Uterus (tissue), 2 donors: ENCODE measurements around the gene TOR2A.

Experiments
- CTCF ChIP-seq, 4 experiments: fragments of 200-600 bp in 2 of 4; fragments of 450-650 bp in 2 of 4; sonication (generic) in 2 of 4; IDR thresholded peaks; one replicate each; pipeline ENCODE4 v1.5.1; 2016 to 2019; ENCODE audit warnings: antibody characterized with exemption in 4 of 4, mild to moderate bottlenecking in 2 of 4, moderate library complexity in 1 of 4
- POLR2A ChIP-seq, 2 donors: fragments of 450-650 bp; IDR thresholded peaks; one replicate each; pipeline ENCODE4 v1.6.1; 2016; ENCODE audit warnings: antibody characterized with exemption in 2 of 2, mild to moderate bottlenecking in 1 of 2, moderate library complexity in 1 of 2

GRCh38 chr9:127768698-127769097, 33.6 kb upstream of the TOR2A start:
- TF ChIP-seq POLR2A (IDR thresholded peaks at IDR 0.05) (no peak), CTCF (IDR thresholded peaks at IDR 0.05) (no peak)
